ENCODE measurements around the gene OBSCN. TPM values are rescaled to one million over a fixed set of nuclear protein-coding genes. Genes with fewer than 3 reads are reported as not detected.

OBSCN gene
- total and polyA plus RNA-seq, 2 donors (not counting 3 experiments of a cell fraction or from before 2014, with no cell fraction given) = 1.5 to 2.9 TPM

DNA sequence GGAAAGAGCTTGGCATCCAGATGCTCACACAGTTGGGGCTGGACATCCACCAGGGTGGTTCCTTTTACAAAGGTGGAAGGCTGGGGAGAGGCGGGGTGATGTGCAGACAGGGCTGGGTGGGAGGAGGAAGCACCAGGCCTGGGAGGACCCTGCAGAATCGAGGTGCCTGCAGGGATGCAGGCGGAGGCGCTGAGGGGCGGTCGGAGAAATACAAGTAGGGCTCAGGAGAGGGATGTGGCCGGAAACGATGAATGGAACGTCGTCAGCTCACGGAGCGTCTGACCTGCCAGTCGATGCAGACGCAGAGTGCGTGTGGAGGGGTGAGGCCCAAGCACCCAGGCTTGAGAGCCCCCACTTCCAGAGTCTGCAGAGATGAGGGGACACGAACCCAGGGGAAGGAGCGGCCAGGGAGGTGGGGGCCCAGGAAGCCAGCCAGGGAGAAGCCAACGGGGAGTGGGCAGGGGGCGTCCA, 135.4 kb downstream of the OBSCN start:
- no peak for FAIRE-seq

More for the DNA sequence above, 135.4 kb downstream of the OBSCN start:
- Histone ChIP-seq H4K20me1 (replicated peaks; ENCODE audit: control insufficient read depth, extremely low read depth, insufficient read depth, low read length) (no peaks in the 10 kb centered on the region), H2AFZ (ENCODE audit: low read depth, low read length) (no peak overlapping the region), H3K36me3 (ENCODE audit: control insufficient read depth in 2 of 2, extremely low read depth in 1 of 2, insufficient read depth in 2 of 2, low read length in 2 of 2) (no peaks in the 10 kb centered on the region), H3K9me3 (replicated peaks; ENCODE audit: control insufficient read depth, insufficient read depth, low read length) (no peaks in the 10 kb centered on the region), H3K79me2 (ENCODE audit: control insufficient read depth, insufficient read depth, low read length) (no peaks in the 10 kb centered on the region), H3K27ac (ENCODE audit: insufficient read depth, low read depth, low read length) (no peak overlapping the region), H3K9ac (replicated peaks; ENCODE audit: extremely low read depth, insufficient read depth, low read length) (no peak overlapping the region), H3K4me2 (ENCODE audit: insufficient read depth, low read length) (no peak overlapping the region), H3K9me1 (replicated peaks; ENCODE audit: control insufficient read depth, extremely low read depth, insufficient read depth, low read length) (no peaks in the 10 kb centered on the region), H3K4me3 (replicated peaks in 1 of 3; ENCODE audit: insufficient read depth in 1 of 3, low read depth in 1 of 3, low read length in 3 of 3) (no peak overlapping the region), H3K4me1 (ENCODE audit: control insufficient read depth, extremely low read depth, insufficient read depth, low read length) (no peaks in the 10 kb centered on the region), H3K27me3 (ENCODE audit: control insufficient read depth in 2 of 2, insufficient read depth in 2 of 2, low read length in 2 of 2) (no peaks in the 10 kb centered on the region)
- BruUV-seq (replicated peaks) = no TSS peak
- DNase-seq (ENCODE audit: low read depth, low spot score) = no peak
- dilution Hi-C loops (cut with MboI; ENCODE audit: extremely low pct_ligation_motif_present, low sequenced_read_pairs) (no loop called here), intact Hi-C loops (cut with micrococcal nuclease) (no loop called here)
- ChIA-PET CTCF (no interaction called here), POLR2A (no interaction called here)
- TF ChIP-seq JUN (IDR thresholded peaks at IDR 0.05; ENCODE audit: borderline replicate concordance, insufficient read depth, insufficient read length, low read depth) (no peak), FOS (IDR thresholded peaks at IDR 0.05; ENCODE audit: borderline replicate concordance, insufficient read depth, low read length) (no peak), POLR2AphosphoS5 (IDR thresholded peaks at IDR 0.05; ENCODE audit: insufficient read depth, low read depth, low read length) (no peak), GATA2 (IDR thresholded peaks at IDR 0.05; ENCODE audit: insufficient read depth, insufficient read length, low read depth, low read length) (no peak), POLR2A (IDR thresholded peaks at IDR 0.05; ENCODE audit: low read depth, low read length) (no peak), EZH2 (IDR thresholded peaks at IDR 0.05; ENCODE audit: borderline replicate concordance, low read depth, low read length, severe bottlenecking) (no peak), MYC (IDR thresholded peaks at IDR 0.05; ENCODE audit: low read depth, low read length) (no peak)
- TF ChIP-seq, protein P1, sequence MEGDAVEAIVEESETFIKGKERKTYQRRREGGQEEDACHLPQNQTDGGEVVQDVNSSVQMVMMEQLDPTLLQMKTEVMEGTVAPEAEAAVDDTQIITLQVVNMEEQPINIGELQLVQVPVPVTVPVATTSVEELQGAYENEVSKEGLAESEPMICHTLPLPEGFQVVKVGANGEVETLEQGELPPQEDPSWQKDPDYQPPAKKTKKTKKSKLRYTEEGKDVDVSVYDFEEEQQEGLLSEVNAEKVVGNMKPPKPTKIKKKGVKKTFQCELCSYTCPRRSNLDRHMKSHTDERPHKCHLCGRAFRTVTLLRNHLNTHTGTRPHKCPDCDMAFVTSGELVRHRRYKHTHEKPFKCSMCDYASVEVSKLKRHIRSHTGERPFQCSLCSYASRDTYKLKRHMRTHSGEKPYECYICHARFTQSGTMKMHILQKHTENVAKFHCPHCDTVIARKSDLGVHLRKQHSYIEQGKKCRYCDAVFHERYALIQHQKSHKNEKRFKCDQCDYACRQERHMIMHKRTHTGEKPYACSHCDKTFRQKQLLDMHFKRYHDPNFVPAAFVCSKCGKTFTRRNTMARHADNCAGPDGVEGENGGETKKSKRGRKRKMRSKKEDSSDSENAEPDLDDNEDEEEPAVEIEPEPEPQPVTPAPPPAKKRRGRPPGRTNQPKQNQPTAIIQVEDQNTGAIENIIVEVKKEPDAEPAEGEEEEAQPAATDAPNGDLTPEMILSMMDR (IDR thresholded peaks at IDR 0.05; ENCODE audit: extremely low read depth in 1 of 2, insufficient read depth in 1 of 2, low read depth in 1 of 2, low read length in 2 of 2) = no peak
- TF ChIP-seq, protein P2, sequence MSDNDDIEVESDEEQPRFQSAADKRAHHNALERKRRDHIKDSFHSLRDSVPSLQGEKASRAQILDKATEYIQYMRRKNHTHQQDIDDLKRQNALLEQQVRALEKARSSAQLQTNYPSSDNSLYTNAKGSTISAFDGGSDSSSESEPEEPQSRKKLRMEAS (IDR thresholded peaks at IDR 0.05; ENCODE audit: insufficient read depth, insufficient read length) = no peak
